T-helper 2 cell treated with Interferon-gamma antibody and Interleukin-4, amounts not matched to agents 100 ng/mL and 5 ng/mL, for 36 hours (primary cell): ENCODE results near the gene CTNNA1. TPM values are rescaled to one million over a fixed set of nuclear protein-coding genes. Genes with fewer than 3 reads are reported as not detected.
"Not testable (repeated sequence)": the region's sequence is repeated elsewhere in the genome, so short reads cannot be mapped to it uniquely, and the experiment has no call there.

Experiments
- intact Hi-C: fragments of 100-400 bp; cut with micrococcal nuclease; formaldehyde crosslinking; loops from one replicate; pipeline ENCODE4 v1.15.1; 2023
- total RNA-seq: library from RNA; stranded (reverse); gene quantifications from 2 replicates; pipeline ENCODE4 v1.2.3, GENCODE V29; 2022

The CTNNA1 gene
- total RNA-seq, 1 donor from 2014 or later, result 53.5 TPM

DNA sequence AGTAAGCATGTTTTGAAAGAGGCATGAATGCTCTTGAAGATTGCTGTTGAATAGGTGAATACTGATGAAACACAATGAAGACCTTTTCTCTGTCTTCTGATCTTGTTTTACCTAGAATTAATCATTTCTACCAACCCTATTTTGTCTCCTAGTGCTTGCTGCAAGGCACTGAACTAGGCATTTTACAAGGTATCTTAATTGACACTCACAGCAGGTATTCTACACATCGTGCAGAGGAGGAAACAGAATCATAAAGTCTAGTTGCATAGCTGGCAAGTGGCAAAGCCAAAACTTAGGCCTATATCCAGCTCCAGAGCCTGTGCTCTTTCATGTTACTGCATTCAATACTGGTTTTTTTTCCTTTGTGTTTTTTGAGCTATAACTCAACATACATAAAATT is 50.7 kb downstream of the CTNNA1 start:
- intact Hi-C loops, result no loop called here

DNA sequence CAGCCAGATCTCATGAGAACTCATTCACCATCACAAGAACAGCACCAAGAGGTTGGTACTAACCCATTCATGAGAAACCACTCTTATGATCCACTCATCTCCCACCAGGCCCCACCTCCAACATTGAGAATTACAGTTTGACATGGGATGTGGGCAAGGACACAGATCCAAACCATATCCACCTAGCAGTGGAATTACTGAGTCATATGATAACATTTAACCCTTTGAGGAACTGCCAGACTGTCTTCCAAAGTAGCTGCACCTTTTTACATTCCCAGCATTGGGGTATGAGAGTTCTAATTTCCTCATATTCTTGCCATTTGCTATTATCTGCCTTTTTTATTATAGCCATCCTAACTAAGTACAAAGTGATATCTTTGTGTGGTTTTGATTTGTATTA is 51.9 kb downstream of the CTNNA1 start:
- intact Hi-C loops, result no loop called here

DNA sequence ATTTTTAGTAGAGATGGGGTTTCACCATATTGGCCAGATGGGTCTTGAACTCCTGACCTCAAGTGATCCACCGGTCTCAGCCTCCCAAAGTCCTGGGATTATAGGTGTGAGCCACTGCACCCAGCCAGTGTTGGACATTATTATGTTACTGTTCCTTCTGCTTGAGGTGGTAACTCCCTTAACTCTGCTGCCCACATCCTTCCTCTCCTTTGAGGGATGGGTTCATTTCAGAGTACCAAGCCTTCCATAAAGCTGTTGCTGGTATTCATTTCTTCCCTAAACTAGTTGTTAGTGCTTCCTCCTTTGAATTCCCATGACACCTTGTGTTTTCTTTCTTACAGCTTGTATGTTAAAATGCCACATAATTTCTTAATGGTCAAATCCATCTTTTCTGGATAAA is 54.0 kb downstream of the CTNNA1 start:
- intact Hi-C loops, result no loop called here

DNA sequence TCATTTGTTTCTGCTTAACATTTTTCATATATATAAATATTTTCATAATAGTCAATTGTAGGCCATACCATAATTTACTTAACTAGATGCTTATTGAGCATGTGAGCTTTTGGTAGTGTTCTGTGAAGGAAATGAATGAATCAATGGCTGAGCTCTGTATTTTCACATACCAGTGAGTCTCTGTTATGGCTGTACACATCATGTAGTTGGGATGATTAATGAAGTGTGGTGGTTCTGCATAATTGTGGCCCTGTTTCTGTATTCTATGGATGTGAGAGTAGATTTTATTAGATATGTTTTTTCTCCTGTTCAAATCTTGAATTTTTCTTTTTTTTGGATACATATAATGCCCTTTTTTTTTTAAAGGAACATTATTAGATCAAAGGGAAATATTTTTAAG is 56.2 kb downstream of the CTNNA1 start:
- intact Hi-C loops, result no loop called here

DNA sequence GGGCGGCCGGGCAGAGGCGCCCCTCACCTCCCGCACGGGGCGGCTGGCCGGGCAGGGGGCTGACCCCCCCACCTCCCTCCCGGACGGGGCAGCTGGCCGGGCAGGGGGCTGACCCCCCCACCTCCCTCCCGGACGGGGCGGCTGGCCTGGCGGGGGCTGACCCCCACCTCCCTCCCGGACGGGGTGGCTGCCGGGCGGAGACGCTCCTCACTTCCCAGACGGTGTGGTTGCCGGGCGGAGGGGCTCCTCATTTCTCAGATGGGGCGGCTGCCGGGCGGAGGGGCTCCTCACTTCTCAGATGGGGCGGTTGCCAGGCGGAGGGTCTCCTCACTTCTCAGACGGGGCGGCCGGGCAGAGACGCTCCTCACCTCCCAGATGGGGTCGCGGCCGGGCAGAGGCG is 57.6 kb downstream of the CTNNA1 start:
- intact Hi-C loops, result not testable (repeated sequence)

- intact Hi-C loops, result no loop called here
These were observed 62.3 kb downstream of the CTNNA1 start for GRCh38 chr5:138815529-138815928.

DNA sequence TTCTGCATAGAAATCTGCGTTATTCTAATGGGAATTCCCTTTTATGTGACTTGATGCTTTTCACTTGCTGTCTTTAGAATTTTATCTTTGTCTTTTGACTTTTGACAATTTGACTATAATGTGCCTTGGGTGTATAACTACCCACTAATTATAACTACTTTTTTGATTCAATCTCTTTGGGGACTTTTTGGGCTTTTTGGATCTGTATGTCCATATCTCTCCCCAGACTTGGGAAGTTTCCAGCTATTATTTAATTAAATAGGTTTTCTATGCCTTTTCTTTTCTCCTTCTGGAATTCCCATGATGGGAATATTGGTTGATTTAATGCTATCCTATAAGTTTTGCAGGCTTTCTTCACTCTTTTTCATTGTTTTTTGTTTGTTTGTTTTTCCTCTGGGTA is 64.0 kb downstream of the CTNNA1 start:
- intact Hi-C loops, result no loop called here

DNA sequence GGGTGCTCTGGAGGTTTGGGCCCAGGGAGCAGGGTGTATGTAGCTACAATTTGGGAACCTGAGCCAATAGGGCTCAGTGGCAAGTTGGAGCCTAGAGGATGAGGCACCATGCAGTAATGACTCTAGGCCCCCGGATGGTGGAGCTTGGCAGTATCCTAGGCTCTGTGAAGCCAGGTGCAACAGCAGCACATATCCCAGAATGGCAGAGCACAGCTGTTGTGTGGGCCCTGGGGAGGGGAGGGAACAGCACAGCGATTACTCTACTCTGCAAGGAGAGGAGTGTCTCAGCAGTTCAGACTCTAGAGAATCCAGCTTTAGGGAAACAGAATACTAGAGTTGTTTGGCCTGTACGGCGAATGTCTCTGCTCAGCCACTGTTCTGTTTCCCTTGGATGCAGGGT is 65.9 kb downstream of the CTNNA1 start:
- intact Hi-C loops, result no loop called here

- intact Hi-C loops, result no loop called here
These were observed 67.5 kb downstream of the CTNNA1 start for GRCh38 chr5:138820695-138821094.

DNA sequence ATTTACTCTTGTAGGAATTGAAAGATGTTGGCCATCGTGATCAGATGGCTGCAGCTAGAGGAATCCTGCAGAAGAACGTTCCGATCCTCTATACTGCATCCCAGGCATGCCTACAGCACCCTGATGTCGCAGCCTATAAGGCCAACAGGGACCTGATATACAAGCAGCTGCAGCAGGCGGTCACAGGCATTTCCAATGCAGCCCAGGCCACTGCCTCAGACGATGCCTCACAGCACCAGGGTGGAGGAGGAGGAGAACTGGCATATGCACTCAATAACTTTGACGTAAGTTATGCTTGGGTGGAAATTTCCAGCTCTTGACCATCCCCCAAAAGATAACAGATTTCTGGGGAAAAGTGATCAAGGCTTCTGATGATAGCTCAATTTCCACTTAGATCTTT is 71.3 kb downstream of the CTNNA1 start:
- intact Hi-C loops, result no loop called here

DNA sequence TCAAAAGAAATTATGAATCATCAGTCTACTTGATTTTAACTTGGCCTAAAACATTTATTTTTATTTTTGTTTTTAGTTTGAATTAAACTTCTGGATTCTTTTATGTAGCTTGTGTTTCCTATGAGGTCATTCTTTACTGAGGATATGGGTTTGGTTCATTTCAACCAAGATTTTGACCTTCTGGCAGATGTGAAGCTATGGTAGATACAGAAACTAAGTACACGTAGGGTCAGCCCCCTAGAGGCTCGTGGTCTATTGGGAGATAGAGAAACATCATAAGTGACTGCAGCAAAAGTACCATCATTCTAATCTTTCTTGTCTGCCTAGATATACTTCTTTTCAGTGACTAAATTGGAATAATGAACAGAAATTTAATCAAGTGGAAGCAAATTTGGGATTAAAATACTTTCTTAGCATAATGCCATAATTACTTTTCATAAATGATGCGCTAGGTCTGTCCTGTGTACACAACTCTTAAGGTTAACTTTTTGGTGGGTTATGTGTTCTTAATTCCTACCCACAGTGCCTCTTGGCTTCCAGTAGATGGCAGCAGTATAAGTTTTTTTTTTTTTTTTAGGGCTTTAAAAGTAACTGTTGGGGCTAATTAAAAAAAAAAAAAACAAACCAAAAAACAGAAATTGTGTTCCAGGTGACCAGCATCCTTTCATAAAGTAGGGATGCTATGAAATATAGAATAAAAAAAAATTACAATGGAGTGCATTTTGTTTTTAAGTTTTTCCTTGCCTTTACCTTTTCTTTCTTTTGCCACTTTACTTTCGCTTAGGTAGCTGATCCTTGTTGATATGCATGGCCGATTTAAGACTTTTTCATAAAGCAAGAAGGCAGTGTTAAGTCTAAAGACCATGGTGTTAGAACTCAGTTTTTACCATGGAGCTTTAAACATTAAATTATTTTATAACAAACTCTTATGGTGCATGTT is 72.0 kb downstream of the CTNNA1 start:
- intact Hi-C loops, result loop anchor here (1.0 kb wide), 1 partner anchor 437 kb away; no protein-coding TSS in a partner anchor

GRCh38 chr5:138828556-138828955 is 75.3 kb downstream of the CTNNA1 start:
- intact Hi-C loops, result no loop called here

DNA sequence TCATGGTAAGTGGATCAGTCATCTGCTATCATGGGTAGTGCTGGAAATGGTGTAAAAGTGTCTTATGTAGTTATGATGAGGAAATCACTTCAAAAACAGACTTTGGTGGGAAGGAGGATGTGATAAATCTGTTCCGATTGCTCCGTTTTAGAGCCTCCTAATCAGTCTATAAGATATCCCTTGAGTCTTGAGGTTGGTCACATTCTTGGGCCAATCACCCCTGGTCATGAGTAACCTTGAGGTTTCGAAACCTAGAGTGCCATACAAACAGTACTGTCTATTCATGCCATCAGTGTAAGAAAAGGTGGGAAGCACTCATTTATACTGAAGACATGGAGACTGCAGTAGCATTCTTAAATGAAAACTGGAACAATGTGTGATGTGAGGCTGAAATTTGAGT is 76.1 kb downstream of the CTNNA1 start:
- intact Hi-C loops, result no loop called here

DNA sequence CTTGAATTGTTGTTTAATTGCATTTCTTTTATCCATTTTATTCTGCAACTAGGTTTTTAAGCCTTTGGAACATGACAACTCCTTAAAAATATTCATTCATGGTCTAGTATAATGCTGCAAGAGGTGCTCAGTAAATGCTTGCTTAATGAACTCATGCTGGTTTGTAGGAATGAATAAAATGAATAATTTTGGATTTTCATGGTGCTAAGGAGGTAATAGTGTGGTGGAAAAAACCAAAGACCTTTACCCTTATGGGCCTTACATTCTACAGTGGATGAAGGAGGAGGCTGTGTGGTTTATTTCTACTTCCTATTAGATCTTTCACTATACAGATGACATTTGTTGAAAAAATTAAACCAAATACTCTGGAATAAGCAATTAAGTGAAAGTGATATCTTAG is 78.5 kb downstream of the CTNNA1 start:
- intact Hi-C loops, result no loop called here

DNA sequence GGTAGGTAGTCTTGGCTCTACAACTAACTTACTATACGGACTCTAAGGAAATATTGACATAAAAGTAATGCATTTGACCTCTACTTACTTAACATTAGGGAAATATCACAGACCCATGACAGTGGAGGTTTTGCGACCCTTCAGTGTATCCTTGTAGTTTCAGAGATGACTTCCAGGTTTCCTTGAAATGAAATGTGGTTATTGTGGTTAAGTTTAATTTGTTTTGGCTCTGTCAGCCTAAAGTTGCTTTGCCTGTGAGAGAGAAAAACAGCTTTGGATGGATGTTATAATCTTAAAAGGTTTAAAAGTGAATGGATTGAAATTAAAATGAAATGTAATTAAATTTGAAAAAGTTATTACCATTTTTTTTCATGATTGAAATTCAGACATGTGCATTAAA is 79.0 kb downstream of the CTNNA1 start:
- intact Hi-C loops, result no loop called here

DNA sequence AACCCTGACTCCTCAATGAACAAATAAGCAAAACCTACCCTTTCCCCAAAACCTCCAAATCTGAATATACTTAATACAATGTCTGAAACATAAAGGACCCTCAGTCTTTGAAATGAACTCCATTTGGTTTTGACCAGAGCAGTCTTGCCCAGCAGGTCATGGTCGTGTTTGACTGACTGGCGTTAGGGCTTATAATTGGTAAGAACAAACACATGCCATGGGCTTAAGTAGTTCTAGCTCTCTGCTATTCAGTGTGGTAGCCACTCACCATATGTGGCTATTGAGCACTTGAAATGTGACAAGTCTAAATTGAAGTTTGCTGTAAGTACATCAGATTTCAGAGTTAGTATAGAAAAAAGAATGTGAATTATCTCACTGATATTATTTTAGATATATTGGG is 79.9 kb downstream of the CTNNA1 start:
- intact Hi-C loops, result no loop called here

DNA sequence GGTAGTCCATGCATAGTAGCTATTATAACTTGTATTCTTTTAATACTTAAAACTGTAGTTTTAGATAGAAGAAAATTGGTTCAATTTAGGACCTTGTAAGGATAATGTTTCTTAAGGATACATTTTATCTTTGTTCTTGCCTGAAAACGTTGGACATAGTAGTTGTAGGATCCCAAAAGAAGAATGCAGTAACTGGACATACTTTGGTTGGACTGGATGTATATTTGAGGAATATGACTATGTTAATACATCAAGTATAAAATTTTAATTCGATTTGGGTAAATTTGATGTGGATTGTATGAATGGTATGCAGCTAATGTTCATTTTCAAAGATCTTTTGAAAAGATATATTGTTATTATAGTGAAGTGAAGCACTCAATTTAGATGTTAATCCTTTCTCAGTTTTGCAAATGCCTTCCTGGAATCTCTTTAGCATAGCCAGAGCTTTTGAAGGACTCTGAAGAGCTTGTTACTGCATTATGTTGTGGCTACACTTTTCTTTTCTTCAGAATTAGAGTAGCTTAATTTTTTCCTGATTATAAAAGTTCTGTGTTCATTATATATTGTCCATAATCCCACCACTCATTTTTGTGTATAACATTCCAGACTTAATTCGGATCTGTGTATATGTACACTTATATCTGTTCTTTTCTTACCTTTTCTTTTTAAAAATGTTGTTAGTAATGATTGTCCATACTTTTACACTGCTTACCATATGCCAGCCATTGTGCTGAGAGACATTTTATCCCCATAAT is 80.7 kb downstream of the CTNNA1 start:
- intact Hi-C loops, result no loop called here

GRCh38 chr5:138834853-138835252 is 81.6 kb downstream of the CTNNA1 start:
- intact Hi-C loops, result not testable (repeated sequence)

GRCh38 chr5:138837160-138837559 is 83.9 kb downstream of the CTNNA1 start:
- intact Hi-C loops, result no loop called here

- intact Hi-C loops, result no loop called here
These were observed 86.9 kb downstream of the CTNNA1 start for GRCh38 chr5:138840103-138840502.

- intact Hi-C loops, result no loop called here
These were observed 88.3 kb downstream of the CTNNA1 start for GRCh38 chr5:138841531-138841930.

DNA sequence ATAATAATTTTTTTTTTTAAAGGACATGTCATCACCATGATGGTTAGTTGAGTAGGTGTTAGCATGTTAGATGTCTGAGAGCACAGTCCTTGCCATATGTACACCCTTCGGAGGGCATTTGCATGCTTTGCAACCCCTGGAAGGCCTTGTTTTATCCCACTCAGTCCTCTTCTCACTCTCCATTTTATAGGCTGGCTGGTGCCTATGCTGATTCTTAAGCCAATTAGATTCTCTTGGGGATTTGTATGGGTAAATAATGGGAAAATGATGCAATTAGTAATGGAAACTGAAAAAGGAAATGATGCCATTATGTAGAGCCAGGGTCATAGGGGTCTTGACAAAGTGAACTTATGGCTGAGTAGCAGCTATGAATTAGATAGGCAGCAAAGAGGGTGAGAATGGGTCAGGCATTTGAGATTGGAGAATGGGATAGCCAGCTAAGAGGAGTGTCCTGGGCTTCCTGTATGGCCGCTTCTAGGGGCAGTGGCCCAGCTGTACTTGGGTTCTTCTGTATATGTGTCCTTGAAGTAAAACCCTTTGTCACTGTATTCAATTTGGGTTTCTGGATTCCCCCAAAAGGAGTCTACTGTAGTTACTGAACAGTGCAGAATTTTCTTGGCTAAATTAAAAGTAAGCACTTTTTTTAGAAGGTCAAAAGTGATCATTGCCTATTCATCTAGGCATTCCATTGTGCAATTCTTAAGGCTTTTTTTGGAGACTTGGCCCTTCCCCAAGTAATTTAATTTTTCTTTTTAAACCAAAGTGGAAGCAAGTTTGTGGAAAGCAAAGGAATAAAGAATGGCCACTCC is 90.3 kb downstream of the CTNNA1 start:
- intact Hi-C loops, result no loop called here
